HG02943 (cell line): Measurements from ENCODE around the gene APLNR.
"Not testable (repeated sequence)": the region's sequence is repeated elsewhere in the genome, so short reads cannot be mapped to it uniquely, and the experiment has no call there.

Experiments used
- ATAC-seq: cut with Tn5 transposase; IDR thresholded peaks from one replicate; pipeline ENCODE4 v1.9.1; 2021; ENCODE audit warnings: mild to moderate bottlenecking, low read depth, moderate library complexity; ENCODE audit not compliant: unreplicated experiment

The APLNR gene

GRCh38 chr11:57237204-57237681 lies at the start of gene APLNR:
APLNR (minus strand) TSS chr11:57237250; CDS start chr11:57237004, 246 bp downstream.
- ATAC-seq, result no peak

DNA sequence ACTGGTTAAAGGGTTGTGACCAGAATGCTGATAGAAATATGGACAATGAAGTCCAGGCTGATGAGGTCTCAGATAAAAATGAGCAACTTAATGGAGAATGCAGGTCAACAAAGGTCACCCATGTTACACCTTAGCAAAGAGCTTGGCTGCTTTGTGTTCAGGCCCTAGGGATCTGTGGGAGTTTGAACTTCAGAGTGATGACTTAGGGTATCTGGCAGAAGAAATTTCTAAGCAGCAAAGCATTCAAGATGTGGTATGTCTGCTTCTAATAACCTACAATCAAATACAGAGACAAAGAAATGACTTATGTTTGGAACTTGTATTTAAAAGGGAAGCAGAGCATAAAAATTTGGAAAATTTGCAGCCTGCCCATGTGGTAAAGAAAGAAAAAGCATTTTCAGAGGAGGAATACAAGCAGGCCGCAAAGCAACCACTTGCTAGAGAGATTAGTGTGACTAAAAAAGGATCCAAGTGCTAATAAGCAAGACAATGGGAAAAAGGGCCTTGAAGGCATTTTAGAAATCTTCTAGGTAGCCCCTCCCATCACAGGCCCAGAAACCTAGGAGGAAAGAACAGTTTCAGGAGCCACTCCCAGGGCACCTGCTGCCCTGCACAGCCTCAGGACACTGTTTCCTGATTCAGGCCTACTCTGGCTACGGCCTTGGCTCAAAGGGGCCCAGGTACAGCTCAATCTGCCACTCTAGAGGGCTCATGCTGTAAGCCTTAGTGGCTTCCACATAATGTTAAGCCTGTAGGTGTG lies 46.4 kb upstream of the APLNR start:
- ATAC-seq, result no peak

DNA sequence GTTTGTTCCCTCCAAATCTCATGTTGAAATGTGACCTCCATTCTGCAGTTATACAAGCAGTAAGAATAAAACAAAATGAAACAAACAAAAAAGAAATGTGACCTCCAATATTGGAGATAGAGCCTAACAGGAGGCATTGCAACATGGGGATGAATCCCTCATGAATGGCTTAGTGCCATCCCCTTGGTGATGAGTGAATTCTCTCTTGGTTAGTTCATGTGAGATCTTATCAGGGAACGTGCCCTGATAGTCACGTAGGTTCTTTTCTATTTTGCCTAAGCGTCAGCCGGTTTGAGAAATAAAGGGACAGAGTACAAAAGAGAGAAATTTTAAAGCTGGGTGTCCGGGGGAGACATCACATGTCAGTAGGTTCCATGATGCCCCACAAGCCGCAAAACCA lies 44.5 kb upstream of the APLNR start:
- ATAC-seq, result not testable (repeated sequence)

GRCh38 chr11:57279116-57279515 lies 42.1 kb upstream of the APLNR start:
- no peak for ATAC-seq

- ATAC-seq, result no peak
Observed at GRCh38 chr11:57278721-57279095, 41.7 kb upstream of the APLNR start.

DNA sequence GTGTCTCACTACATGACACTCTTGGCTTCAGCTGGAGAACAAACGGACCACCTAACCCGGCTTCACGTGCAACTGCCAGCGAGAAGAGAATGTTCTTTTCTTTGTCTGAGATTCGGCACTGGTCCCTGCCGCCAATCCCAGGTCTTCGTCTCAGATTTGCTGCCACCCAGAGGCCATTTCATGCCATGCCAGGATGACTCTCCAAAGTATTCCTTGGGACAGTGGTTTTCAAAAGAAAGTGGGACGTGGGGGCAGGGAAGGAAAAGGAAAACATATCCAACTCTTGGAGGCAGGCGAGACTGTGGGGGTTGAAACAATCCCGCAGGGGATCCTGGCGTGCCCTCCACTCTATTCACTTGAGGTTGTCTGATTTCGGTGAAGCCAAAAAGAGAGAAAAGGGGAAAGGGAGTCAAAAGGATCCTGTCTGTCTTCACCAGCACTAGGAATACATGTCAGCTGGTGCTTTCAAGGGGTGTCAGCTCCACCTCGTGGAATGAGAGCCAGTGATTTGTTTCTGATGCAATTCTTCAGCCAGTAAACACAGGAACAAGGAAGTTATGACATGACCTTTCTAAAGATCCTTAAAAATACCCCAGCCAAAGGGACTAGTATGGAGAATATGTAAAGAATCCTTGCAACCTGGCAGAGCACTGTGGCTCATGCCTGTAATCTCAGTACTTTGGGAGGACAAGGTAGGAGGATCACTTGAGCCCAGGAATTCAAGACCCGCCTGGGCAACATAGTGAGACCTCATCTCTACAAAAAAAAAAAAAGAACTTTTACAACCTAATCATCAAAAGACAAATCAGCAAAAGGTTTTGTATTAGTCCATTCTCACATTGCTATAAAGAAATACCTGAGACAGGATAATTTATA lies 41.0 kb upstream of the APLNR start:
- no peak for ATAC-seq

GRCh38 chr11:57276971-57277675 lies 40.1 kb upstream of the APLNR start:
- ATAC-seq, result no peak

DNA sequence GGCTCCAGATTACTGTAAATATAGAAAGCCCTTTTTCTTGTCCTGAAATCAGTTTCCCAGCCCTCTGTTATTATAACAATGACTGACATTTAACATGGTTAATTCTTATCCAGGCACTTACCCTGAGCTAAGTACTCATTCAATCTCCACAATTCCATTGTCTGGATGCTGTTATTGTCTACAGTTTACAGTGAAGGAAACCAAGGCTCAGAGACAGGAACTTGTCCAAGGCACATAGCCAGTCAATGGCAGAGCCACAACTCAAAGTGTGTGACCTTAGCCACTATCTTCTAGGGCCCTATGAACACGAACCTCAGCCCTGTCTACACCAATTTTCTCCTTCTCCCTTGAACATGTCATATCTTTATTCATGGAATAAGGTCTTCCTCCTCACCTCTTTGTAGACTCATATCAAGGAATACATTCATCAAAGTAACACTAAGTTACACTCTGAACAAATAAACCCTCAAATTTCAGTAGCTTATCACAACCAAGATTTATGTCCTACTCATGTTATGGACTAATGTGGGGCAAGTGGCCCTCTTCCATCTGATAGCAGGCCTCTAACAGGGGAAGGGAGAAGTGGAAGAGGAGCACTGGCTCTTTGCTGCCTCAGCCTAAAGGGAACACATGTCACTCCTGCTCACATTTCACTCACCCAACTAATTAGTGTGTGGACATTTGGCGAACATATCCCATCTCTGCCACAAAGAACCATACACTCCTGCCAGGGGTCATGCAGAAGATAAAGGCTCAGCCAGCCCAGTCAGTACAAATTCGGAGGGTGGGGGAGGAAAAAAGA lies 39.3 kb upstream of the APLNR start:
- no peak for ATAC-seq

GRCh38 chr11:57275582-57275981 lies 38.5 kb upstream of the APLNR start:
- no peak for ATAC-seq

DNA sequence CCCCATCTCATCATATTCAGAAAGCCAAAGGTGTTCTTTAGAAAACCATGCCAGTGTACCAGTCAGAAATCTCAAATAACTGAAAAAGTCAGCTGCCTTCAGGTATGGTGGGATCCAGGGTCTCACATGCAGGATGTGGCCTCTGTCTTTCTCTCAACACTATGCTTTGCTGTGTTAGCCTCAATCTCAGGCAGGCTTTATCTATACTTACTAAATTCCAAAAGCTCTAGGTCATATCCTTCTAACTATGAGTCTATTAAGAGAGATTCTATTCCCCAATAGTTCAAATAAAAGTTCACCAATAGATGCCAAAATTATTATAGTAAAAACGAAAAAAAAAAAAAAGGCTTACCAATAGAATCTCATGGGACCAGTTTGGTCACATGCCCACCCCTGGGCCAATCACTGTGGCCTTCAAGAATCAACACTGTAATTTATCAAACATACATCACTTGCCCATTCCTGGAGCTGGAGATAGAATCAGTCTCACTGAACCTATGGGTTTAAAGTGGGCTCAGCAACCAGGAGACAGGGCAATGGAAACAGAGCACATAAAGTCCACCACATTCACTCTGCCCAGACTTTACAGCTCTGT lies 38.0 kb upstream of the APLNR start:
- ATAC-seq, result no peak

DNA sequence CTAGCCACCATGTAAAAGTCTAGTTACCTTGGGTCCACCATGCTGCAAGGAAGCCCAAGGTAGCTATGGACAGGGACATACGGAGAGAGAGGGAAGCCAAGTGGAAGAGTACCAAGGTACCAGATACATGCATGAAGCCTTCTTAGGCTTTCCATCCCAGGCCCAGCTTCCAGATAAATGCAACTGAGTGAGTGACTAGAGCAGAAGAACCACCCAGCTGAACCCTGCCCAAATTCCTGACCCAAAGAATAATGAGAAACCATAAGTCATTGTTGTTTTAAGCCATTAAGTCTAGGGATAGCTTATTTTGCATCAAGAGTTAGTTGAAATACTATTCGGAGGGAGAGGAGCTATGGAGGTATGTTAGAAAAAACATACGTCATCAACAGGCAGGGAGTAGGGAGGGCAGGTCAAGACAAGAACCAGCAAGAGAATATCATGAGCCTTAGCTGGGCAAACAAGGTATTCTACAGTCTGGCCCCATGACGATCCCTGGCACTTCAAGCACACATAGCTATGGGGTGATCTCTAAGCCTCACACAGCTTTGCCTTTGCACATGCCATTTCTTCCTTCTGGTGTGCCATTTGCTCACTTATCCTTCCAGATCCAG lies 36.5 kb upstream of the APLNR start:
- ATAC-seq, result no peak

GRCh38 chr11:57269571-57270021 lies 32.5 kb upstream of the APLNR start:
- ATAC-seq, result no peak

DNA sequence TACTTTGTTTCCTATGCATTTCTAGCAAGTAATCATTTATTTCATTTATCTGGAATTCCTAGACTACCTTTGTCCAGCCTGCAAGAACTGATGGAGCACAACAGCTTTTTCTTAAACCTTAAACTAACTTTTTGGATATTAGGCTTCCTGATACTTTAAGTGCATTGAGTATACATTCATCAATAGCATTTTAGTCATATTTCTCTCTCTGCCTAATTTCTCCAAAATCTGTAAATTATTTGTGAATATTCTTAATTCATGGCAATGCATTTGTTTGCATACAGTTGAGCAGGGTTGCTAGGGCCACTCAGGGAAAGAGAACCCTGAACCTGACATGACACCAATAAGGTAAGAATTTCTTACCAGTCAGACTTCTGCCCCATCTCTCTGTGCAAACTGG lies 29.1 kb upstream of the APLNR start:
- no peak for ATAC-seq

GRCh38 chr11:57263351-57263750 lies 26.3 kb upstream of the APLNR start:
- no peak for ATAC-seq

DNA sequence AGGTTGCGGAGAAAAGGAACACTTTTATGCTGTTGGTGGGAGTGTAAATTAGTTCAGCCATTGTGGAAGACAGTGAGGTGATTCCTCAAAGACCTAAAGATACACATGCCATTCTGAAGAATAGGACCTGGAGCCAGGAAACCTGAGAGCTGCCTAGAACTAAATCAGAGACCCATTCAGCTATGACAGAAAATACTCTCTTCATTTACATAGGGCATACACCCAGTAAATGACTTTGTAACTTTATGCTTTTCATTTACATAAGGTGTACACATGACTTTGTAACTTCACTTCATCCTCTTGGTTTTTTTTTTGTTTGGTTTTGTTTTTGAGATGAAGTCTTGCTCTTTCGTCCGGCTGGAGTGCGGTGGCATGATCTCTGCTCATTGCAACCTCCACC lies 25.1 kb upstream of the APLNR start:
- no peak for ATAC-seq

DNA sequence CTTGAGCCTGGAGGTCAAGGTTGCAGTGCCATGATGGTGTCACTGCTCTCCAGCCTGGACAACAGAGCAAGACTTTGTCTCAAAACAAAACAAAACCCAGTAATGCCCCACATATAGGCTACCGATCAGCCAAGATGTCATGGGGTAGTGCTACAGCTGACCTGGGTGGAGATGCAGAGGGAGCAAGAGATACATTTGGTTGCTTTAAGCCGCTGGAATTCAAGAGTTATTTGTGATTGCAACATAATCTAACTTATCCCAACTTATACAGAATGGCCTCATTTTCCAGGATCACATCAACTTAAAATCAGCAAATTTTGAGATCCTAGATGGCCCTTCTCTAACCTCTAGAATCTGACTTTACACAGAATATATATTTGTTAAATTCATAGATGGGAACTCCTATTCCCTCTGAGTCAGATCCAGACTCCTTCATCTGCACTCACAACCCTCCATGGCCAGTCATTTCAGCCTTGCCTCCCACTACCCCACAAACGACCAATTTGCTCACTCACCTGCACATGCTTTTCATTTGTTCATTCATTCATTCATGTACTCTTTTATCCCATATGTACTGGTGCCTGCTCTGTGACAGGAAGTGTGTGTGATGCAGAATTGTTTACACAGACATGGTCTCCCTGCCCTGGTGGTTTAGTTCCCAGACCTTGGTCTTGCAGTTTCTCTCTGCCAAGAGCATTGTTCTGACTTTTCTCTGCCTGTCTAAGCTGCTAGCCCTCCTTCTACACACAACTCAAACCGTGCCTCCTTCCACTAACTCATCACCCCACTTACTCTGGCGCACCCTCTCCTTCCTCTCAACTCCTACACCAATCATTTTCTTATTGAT lies 24.1 kb upstream of the APLNR start:
- no peak for ATAC-seq

DNA sequence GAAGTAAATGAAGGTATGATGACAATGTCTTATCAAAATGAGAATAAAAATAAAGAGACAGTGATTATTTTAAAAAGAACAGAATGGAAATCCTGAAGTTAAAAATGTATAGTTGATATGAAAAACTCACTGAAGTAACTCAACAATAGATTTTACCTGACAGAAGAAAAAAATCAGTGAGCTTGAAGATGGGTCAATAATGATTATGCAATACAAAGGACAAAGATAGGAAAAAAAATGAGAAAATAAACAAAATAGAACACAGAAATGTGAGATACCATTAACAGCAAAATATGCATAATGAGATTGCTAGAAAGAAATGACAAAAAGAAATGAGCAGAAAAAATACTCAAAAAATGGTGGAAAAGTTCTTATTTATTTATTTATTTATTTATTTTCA lies 19.1 kb upstream of the APLNR start:
- ATAC-seq, result no peak

- ATAC-seq, result no peak
Observed at GRCh38 chr11:57255618-57256017, 18.6 kb upstream of the APLNR start.
